Activated CD4-positive, CD25-positive, alpha-beta regulatory T cell (primary cell): ENCODE results near the gene PTRH1.

Experiments
- DNase-seq, 4 experiments: peaks; one replicate each; lab custom pipeline; 2025; lab: John Stamatoyannopoulos, UW

The PTRH1 gene

GRCh38 chr9:127697575-127697974 lies 17.9 kb downstream of the PTRH1 start:
- no peak for DNase-seq

GRCh38 chr9:127694890-127695720 lies 20.4 kb downstream of the PTRH1 start:
- DNase-seq: no peak

- no peak for DNase-seq
These were observed 21.8 kb downstream of the PTRH1 start for GRCh38 chr9:127693697-127694096.

- DNase-seq: no peak
These were observed 22.3 kb downstream of the PTRH1 start for GRCh38 chr9:127693143-127693542.

- DNase-seq: no peak
These were observed 23.4 kb downstream of the PTRH1 start for GRCh38 chr9:127692071-127692470.

GRCh38 chr9:127690735-127691134 lies 24.7 kb downstream of the PTRH1 start:
- no peak for DNase-seq

GRCh38 chr9:127689329-127690000 lies 26.0 kb downstream of the PTRH1 start:
- no peak for DNase-seq

- DNase-seq: no peak
These were observed 28.7 kb downstream of the PTRH1 start for GRCh38 chr9:127686461-127687393.

GRCh38 chr9:127684576-127684975 lies 30.9 kb downstream of the PTRH1 start:
- DNase-seq: no peak

- DNase-seq: no peak
These were observed 31.7 kb downstream of the PTRH1 start for GRCh38 chr9:127683723-127684122.

- no peak for DNase-seq
These were observed 32.9 kb downstream of the PTRH1 start for GRCh38 chr9:127682351-127683136.

- DNase-seq: no peak
These were observed 34.6 kb downstream of the PTRH1 start for GRCh38 chr9:127680846-127681245.

GRCh38 chr9:127680226-127680625 lies 35.2 kb downstream of the PTRH1 start:
- no peak for DNase-seq

GRCh38 chr9:127679506-127679905 lies 36.0 kb downstream of the PTRH1 start:
- no peak for DNase-seq

- DNase-seq: no peak
These were observed 38.8 kb downstream of the PTRH1 start for GRCh38 chr9:127676638-127677037.

- DNase-seq: no peak
These were observed 42.2 kb downstream of the PTRH1 start for GRCh38 chr9:127673234-127673633.

- DNase-seq: no peak
These were observed 47.6 kb downstream of the PTRH1 start for GRCh38 chr9:127667906-127668305.

GRCh38 chr9:127667127-127667844 lies 48.2 kb downstream of the PTRH1 start:
- DNase-seq: no peak

GRCh38 chr9:127664678-127665507 lies 50.6 kb downstream of the PTRH1 start:
- DNase-seq: no peak

GRCh38 chr9:127664324-127664677 lies 51.2 kb downstream of the PTRH1 start:
- no peak for DNase-seq
